HG03469 (cell line): ENCODE measurements around the gene P4HTM.

Experiments used
- ATAC-seq: cut with Tn5 transposase; IDR thresholded peaks from one replicate; pipeline ENCODE4 v1.9.1; 2021; ENCODE audit warnings: mild to moderate bottlenecking, moderate library complexity, moderate number of reproducible peaks; ENCODE audit not compliant: unreplicated experiment

The P4HTM gene

GRCh38 chr3:49022688-49023171 lies 32.7 kb downstream of the P4HTM start:
- ATAC-seq: no peak

GRCh38 chr3:49023775-49024174 lies 33.7 kb downstream of the P4HTM start:
- ATAC-seq: no peak

- no peak for ATAC-seq
Observed at GRCh38 chr3:49024449-49024848, 34.4 kb downstream of the P4HTM start.

GRCh38 chr3:49025005-49025792 lies 35.2 kb downstream of the P4HTM start:
- ATAC-seq: no peak

- ATAC-seq: no peak
Observed at GRCh38 chr3:49025793-49026520, 35.9 kb downstream of the P4HTM start.

DNA sequence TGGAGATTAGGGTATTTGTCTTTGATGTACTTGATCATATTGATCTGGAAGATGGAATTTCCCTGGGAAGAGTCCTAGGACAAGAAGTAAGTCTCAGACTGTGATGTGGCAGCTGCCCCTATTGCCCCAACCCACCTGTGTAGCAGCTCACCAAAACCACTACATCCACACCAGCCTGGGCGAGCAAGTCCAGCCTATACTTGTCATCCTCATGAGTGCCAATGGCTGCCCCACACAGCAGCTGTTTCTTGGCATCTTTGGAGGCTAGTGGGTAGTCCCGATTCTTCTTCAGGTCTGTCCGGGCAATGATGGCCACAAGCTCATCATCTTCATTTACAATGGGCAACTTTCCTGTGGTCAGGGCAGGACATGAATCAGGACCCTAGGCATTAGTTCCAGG lies 36.5 kb downstream of the P4HTM start:
- ATAC-seq: no peak

DNA sequence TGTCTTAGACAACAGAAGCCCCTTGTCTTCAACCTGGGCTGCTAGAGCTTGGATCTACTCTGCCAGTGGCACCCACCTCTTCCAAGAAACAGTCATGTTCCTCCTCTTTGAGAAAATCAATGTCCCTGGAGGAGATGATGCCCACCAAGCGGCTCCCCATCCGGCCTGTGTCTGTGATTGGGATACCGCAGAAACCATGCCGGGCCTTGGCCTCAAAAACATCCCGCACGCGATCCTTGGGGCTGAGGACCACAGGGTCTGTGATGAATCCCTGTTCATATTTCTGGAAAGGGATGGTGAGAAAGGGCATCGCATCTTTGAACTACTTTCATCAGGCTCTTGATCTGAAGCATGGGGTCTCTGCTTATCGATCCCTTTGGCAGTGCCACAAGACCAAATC lies 37.6 kb downstream of the P4HTM start:
- no peak for ATAC-seq

DNA sequence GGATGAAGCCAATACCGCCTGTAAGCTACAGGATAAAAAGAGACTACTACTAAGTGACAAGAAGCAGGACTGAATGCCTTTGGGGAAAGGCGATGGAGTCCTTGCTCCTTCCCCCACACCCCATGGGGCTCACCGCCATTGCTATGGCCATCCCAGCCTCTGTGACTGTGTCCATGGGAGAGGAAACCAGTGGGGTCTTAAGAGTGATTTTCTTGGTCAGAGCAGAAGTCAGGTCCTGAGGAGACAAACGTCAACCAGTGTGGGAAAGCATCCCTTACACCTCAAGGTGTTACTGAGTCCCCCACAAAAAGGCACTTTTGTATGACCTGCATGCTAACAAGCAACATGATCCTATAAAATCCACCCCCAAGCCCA lies 38.2 kb downstream of the P4HTM start:
- no peak for ATAC-seq

- peak; percentile 61 for ATAC-seq
Observed at GRCh38 chr3:49028673-49029562, 38.9 kb downstream of the P4HTM start, which contains the start of gene IMPDH2. IMPDH2 (minus strand) TSS chr3:49029398; CDS start chr3:49029350, 48 bp downstream.

DNA sequence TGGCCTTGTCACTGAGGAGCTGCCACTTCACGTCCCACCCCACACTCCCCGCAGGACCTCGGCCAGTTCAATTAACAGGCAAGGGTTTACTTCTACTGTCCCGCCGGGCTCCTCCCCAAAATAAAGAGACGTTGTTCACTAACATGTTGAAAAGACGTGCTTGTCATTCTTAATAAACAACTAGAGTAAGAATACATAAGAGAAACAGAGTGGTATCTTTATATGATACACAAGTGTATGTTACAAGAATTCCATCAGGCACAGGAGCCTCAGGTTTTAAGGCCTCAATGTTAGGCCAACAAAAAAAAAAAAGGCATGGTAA lies 39.5 kb downstream of the P4HTM start:
- no peak for ATAC-seq

DNA sequence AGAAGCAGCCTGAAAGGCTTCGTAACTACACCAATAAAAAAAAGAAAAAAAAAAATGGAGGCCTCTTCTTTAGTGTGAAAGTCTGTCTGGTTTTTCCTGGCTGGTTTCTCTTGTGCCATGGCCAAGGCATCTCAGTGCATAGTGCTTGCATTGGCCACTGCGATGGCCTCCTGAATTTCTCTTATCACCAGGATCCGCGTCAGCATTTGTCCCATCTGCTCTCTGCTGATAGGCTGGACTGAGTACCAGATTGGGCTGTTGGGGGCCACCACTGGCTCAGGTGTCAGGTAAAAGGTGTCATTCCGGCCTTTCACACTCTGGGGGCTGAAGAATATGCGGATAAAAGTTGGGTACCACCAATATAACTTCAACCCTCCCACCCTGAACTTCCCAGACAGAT lies 40.3 kb downstream of the P4HTM start:
- ATAC-seq: no peak

DNA sequence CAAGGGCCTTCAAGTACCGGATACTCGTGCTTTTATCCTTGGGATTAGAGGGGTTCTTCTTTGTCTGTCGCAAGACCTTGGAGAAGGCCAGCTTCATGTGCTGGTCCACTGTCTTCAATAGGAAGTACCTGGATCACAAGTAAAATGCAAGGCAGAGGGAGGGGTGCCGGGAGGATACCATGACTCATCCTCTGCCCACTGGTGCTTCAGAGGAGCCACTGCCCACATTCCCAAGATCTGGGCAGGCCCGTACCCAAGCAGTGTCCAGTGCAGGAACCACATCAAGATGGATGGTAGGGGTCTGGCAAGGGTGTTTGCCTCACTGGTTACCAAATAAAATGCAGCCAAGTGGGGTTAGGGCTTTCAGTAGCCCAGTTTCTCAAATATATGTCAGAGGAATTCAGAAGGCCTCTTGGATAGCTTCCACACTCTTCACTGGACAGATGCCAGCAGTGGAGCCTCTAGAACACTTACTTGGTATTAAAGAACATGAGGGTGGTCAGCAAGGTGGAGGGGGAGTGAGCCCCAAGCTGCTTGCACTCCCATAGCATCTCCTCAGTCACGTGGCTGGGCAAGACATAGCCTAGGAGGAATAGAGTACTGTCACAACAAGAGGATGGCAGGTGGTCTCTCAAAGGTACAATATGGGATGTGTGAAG lies 42.7 kb downstream of the P4HTM start:
- ATAC-seq: no peak

DNA sequence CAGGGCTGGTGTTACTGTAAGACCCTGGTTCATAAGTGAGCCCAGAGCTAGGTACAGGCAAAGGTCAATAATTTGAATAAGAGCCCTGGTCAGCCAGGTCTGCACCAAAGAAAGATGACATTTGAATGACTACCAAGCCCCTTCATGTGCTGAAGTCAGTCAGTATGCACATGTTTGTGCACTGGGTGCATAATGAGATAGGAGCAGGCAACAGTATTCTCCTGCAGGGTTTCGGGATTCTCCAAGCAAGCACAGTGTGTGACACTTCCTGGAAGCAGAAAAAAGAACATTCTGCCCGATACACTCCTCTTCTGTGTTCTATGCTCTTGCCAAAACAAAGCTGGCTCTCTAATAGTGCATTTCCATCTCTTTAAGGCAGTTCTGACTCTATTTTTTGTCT lies 44.6 kb downstream of the P4HTM start:
- no peak for ATAC-seq

- no peak for ATAC-seq
Observed at GRCh38 chr3:49035281-49035680, 45.2 kb downstream of the P4HTM start.

GRCh38 chr3:49053543-49053942 lies 63.5 kb downstream of the P4HTM start:
- ATAC-seq: no peak

DNA sequence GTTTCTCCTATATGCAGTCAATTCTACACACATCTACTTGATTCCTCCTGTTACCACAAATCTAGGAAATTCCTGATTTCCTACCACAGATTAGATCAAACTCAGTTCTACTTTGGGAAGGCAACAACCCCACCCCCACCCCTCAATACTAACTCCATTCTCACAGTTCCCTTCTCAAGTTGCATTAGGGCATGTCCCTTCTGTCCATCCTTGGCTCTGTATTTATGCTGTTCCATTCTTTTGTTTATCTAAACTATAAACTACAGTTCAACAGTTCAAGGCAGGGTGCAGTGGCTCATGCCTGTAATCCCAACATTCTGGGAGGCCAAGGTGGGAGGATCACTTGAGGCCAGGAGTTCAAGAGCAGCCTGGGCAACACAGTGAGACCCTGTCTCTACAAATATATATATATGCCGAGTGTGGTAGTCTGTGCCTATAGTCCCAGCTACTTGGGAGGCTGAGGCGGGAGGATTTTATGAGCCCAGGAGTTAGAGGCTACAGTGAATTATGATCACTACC lies 64.4 kb downstream of the P4HTM start:
- no peak for ATAC-seq
